Measurements from ENCODE around the gene NDUFS2.

Gene NDUFS2

DNA sequence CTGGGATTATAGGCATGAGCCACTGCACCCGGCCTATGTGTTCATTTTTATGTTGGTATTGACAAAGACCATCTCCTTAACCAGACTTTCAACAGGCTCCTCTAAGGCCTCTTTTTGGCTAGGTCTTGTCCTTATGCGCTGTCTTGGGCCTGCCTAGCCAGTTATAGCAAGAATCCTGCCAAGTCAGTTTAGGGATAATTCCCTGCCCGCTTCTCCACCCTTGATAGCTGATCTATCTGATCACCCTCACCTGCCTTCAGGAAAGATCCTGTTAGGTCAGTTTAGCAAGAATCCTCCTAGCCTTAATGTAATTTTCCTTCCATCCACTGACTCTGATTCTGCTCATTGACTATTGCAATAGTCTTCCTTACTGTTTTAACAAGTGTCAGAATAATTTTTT is 22.5 kb upstream of the NDUFS2 start:
- Histone ChIP-seq H3K9ac (ENCODE audit: low read length in 5 of 5) (no peak overlapping the region), H3K36me3 (ENCODE audit: control insufficient read depth in 5 of 5, insufficient read depth in 5 of 5, low read length in 5 of 5) (peaks cover under 1 to 14% (median 12%) of the 10 kb centered on the region in 5 donors), H3K27me3 (ENCODE audit: control insufficient read depth in 5 of 5, insufficient read depth in 4 of 5, low read length in 5 of 5) (no peaks in the 10 kb centered on the region), H3K4me1 (ENCODE audit: control insufficient read depth in 5 of 5, insufficient read depth in 5 of 5, low read length in 5 of 5) (peaks cover 5 to 37% (median 33%) of the 10 kb centered on the region in 5 donors), H3K27ac (ENCODE audit: low read depth, low read length) (no peak overlapping the region), H3K4me3 (ENCODE audit: low read depth in 1 of 5, low read length in 5 of 5) (no peak overlapping the region), H3K9me3 (ENCODE audit: control insufficient read depth in 5 of 5, low read length in 5 of 5) (no peaks in the 10 kb centered on the region)

- H3K36me3 ChIP-seq (ENCODE audit: control insufficient read depth in 5 of 5, insufficient read depth in 5 of 5, low read length in 5 of 5), result peaks cover 0 to 5% (median 4%) of the 10 kb centered on the region in 5 donors
- no peaks in the 10 kb centered on the region for H3K9me3 ChIP-seq (ENCODE audit: control insufficient read depth in 5 of 5, low read length in 5 of 5)
- no peak overlapping the region for H3K27ac ChIP-seq (ENCODE audit: low read depth, low read length)
- H3K4me3 ChIP-seq (ENCODE audit: low read depth in 1 of 5, low read length in 5 of 5), result no peak overlapping the region
- no peak overlapping the region for H3K9ac ChIP-seq (ENCODE audit: low read length in 5 of 5)
- peaks cover 5 to 44% (median 36%) of the 10 kb centered on the region in 5 donors for H3K4me1 ChIP-seq (ENCODE audit: control insufficient read depth in 5 of 5, insufficient read depth in 5 of 5, low read length in 5 of 5)
- H3K27me3 ChIP-seq (ENCODE audit: control insufficient read depth in 5 of 5, insufficient read depth in 4 of 5, low read length in 5 of 5), result no peaks in the 10 kb centered on the region
Observed at GRCh38 chr1:161180639-161181038, 21.5 kb upstream of the NDUFS2 start.

GRCh38 chr1:161182214-161182613 is 20.0 kb upstream of the NDUFS2 start:
- Histone ChIP-seq H3K27me3 (ENCODE audit: control insufficient read depth in 5 of 5, insufficient read depth in 4 of 5, low read length in 5 of 5) (no peaks in the 10 kb centered on the region), H3K27ac (ENCODE audit: low read depth, low read length) (no peak overlapping the region), H3K4me1 (ENCODE audit: control insufficient read depth in 5 of 5, insufficient read depth in 5 of 5, low read length in 5 of 5) (peaks cover 2 to 44% (median 35%) of the 10 kb centered on the region in 5 donors), H3K4me3 (ENCODE audit: low read depth in 1 of 5, low read length in 5 of 5) (no peak overlapping the region), H3K36me3 (ENCODE audit: control insufficient read depth in 5 of 5, insufficient read depth in 5 of 5, low read length in 5 of 5) (no peaks in the 10 kb centered on the region), H3K9ac (ENCODE audit: low read length in 5 of 5) (no peak overlapping the region), H3K9me3 (ENCODE audit: control insufficient read depth in 5 of 5, low read length in 5 of 5) (no peaks in the 10 kb centered on the region)

- peak overlapping the region in 1 of 5 donors; percentile 6 for H3K4me3 ChIP-seq (ENCODE audit: low read depth in 1 of 5, low read length in 5 of 5)
- no peak overlapping the region for H3K9ac ChIP-seq (ENCODE audit: low read length in 5 of 5)
- H3K27ac ChIP-seq (ENCODE audit: low read depth, low read length), result peak overlapping the region; percentile 78
- H3K36me3 ChIP-seq (ENCODE audit: control insufficient read depth in 5 of 5, insufficient read depth in 5 of 5, low read length in 5 of 5), result no peaks in the 10 kb centered on the region
- peaks cover 0 to 58% (median 42%) of the 10 kb centered on the region in 5 donors for H3K4me1 ChIP-seq (ENCODE audit: control insufficient read depth in 5 of 5, insufficient read depth in 5 of 5, low read length in 5 of 5)
- H3K27me3 ChIP-seq (ENCODE audit: control insufficient read depth in 5 of 5, insufficient read depth in 4 of 5, low read length in 5 of 5), result no peaks in the 10 kb centered on the region
- H3K9me3 ChIP-seq (ENCODE audit: control insufficient read depth in 5 of 5, low read length in 5 of 5), result no peaks in the 10 kb centered on the region
Observed at GRCh38 chr1:161185282-161185682, 16.9 kb upstream of the NDUFS2 start.

- Histone ChIP-seq H3K36me3 (ENCODE audit: control insufficient read depth in 5 of 5, insufficient read depth in 5 of 5, low read length in 5 of 5) (peaks cover 0 to 4% (median 3%) of the 10 kb centered on the region in 5 donors), H3K27ac (ENCODE audit: low read depth, low read length) (peak overlapping the region; percentile 78), H3K9ac (ENCODE audit: low read length in 5 of 5) (peak overlapping the region in 1 of 5 donors; percentile 13), H3K4me3 (ENCODE audit: low read depth in 1 of 5, low read length in 5 of 5) (peak overlapping the region in 1 of 5 donors; percentile 6), H3K4me1 (ENCODE audit: control insufficient read depth in 5 of 5, insufficient read depth in 5 of 5, low read length in 5 of 5) (peaks cover 0 to 58% (median 46%) of the 10 kb centered on the region in 5 donors), H3K27me3 (ENCODE audit: control insufficient read depth in 5 of 5, insufficient read depth in 4 of 5, low read length in 5 of 5) (no peaks in the 10 kb centered on the region), H3K9me3 (ENCODE audit: control insufficient read depth in 5 of 5, low read length in 5 of 5) (no peaks in the 10 kb centered on the region)
Observed at GRCh38 chr1:161185732-161186311, 16.3 kb upstream of the NDUFS2 start.

DNA sequence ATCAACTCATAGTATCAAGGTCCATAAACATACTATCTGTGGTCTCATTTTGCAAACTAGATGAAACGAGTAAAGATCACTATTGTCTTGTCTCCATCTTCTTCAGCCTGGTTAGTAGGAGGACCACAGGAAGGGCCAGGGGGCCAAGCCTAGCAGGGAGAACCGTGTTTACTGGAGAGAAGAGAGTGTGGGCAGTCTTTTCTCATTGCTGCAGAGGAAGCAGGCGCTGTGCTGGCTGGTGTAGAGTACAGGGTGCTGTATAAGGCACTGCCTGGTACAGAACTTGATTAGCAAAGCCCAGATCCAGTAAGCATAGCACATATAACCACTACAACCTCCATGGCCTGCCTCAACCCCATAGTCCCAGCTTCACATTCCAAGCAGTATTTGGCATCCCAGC is 14.9 kb upstream of the NDUFS2 start:
- Histone ChIP-seq H3K4me1 (ENCODE audit: control insufficient read depth in 5 of 5, insufficient read depth in 5 of 5, low read length in 5 of 5) (peaks cover 0 to 64% (median 48%) of the 10 kb centered on the region in 5 donors), H3K27ac (ENCODE audit: low read depth, low read length) (no peak overlapping the region), H3K36me3 (ENCODE audit: control insufficient read depth in 5 of 5, insufficient read depth in 5 of 5, low read length in 5 of 5) (peaks cover 0 to 19% (median 17%) of the 10 kb centered on the region in 5 donors), H3K4me3 (ENCODE audit: low read depth in 1 of 5, low read length in 5 of 5) (peak overlapping the region in 1 of 5 donors; percentile 13), H3K27me3 (ENCODE audit: control insufficient read depth in 5 of 5, insufficient read depth in 4 of 5, low read length in 5 of 5) (no peaks in the 10 kb centered on the region), H3K9me3 (ENCODE audit: control insufficient read depth in 5 of 5, low read length in 5 of 5) (no peaks in the 10 kb centered on the region), H3K9ac (ENCODE audit: low read length in 5 of 5) (no peak overlapping the region)

GRCh38 chr1:161188381-161188780 is 13.8 kb upstream of the NDUFS2 start:
- no peaks in the 10 kb centered on the region for H3K9me3 ChIP-seq (ENCODE audit: control insufficient read depth in 5 of 5, low read length in 5 of 5)
- peaks cover 7 to 75% (median 59%) of the 10 kb centered on the region in 5 donors for H3K4me1 ChIP-seq (ENCODE audit: control insufficient read depth in 5 of 5, insufficient read depth in 5 of 5, low read length in 5 of 5)
- no peak overlapping the region for H3K27ac ChIP-seq (ENCODE audit: low read depth, low read length)
- no peaks in the 10 kb centered on the region for H3K27me3 ChIP-seq (ENCODE audit: control insufficient read depth in 5 of 5, insufficient read depth in 4 of 5, low read length in 5 of 5)
- H3K9ac ChIP-seq (ENCODE audit: low read length in 5 of 5), result no peak overlapping the region
- H3K4me3 ChIP-seq (ENCODE audit: low read depth in 1 of 5, low read length in 5 of 5), result no peak overlapping the region
- H3K36me3 ChIP-seq (ENCODE audit: control insufficient read depth in 5 of 5, insufficient read depth in 5 of 5, low read length in 5 of 5), result peaks cover 0 to 30% (median 19%) of the 10 kb centered on the region in 5 donors

DNA sequence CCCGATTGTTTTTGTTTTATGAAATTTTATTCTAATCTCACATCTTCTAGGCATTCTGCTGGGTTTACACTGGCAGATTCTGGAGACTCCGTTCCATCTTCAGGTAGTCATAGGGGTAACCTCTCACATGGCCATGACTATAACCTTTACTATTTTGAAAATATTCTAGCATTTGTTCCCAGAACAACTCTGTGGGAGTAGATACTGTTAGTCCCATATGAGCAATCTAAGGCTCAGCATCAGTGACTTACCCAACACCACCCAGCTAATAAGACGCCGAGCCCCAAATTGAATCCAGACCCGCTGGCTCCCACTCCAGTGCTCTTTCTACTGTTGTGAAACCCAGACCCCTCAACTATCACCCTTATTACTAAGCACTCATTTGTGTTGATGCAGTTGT is 13.1 kb upstream of the NDUFS2 start:
- Histone ChIP-seq H3K36me3 (ENCODE audit: control insufficient read depth in 5 of 5, insufficient read depth in 5 of 5, low read length in 5 of 5) (peaks cover 0 to 36% (median 21%) of the 10 kb centered on the region in 5 donors), H3K27ac (ENCODE audit: low read depth, low read length) (no peak overlapping the region), H3K4me1 (ENCODE audit: control insufficient read depth in 5 of 5, insufficient read depth in 5 of 5, low read length in 5 of 5) (peaks cover 12 to 75% (median 62%) of the 10 kb centered on the region in 5 donors), H3K9ac (ENCODE audit: low read length in 5 of 5) (no peak overlapping the region), H3K27me3 (ENCODE audit: control insufficient read depth in 5 of 5, insufficient read depth in 4 of 5, low read length in 5 of 5) (no peaks in the 10 kb centered on the region), H3K4me3 (ENCODE audit: low read depth in 1 of 5, low read length in 5 of 5) (no peak overlapping the region), H3K9me3 (ENCODE audit: control insufficient read depth in 5 of 5, low read length in 5 of 5) (no peaks in the 10 kb centered on the region)

- peak overlapping the region in 2 of 5 donors; percentile 0 to 20 for H3K9ac ChIP-seq (ENCODE audit: low read length in 5 of 5)
- no peaks in the 10 kb centered on the region for H3K27me3 ChIP-seq (ENCODE audit: control insufficient read depth in 5 of 5, insufficient read depth in 4 of 5, low read length in 5 of 5)
- peaks cover 0 to 55% (median 37%) of the 10 kb centered on the region in 5 donors for H3K36me3 ChIP-seq (ENCODE audit: control insufficient read depth in 5 of 5, insufficient read depth in 5 of 5, low read length in 5 of 5)
- H3K27ac ChIP-seq (ENCODE audit: low read depth, low read length), result no peak overlapping the region
- H3K4me3 ChIP-seq (ENCODE audit: low read depth in 1 of 5, low read length in 5 of 5), result no peak overlapping the region
- no peaks in the 10 kb centered on the region for H3K9me3 ChIP-seq (ENCODE audit: control insufficient read depth in 5 of 5, low read length in 5 of 5)
- peaks cover 21 to 76% (median 69%) of the 10 kb centered on the region in 5 donors for H3K4me1 ChIP-seq (ENCODE audit: control insufficient read depth in 5 of 5, insufficient read depth in 5 of 5, low read length in 5 of 5)
Observed at GRCh38 chr1:161190962-161191521, 11.1 kb upstream of the NDUFS2 start.

- H3K4me3 ChIP-seq (ENCODE audit: low read depth in 1 of 5, low read length in 5 of 5), result no peak overlapping the region
- H3K36me3 ChIP-seq (ENCODE audit: control insufficient read depth in 5 of 5, insufficient read depth in 5 of 5, low read length in 5 of 5), result peaks cover 0 to 64% (median 39%) of the 10 kb centered on the region in 5 donors
- H3K27ac ChIP-seq (ENCODE audit: low read depth, low read length), result no peak overlapping the region
- no peaks in the 10 kb centered on the region for H3K27me3 ChIP-seq (ENCODE audit: control insufficient read depth in 5 of 5, insufficient read depth in 4 of 5, low read length in 5 of 5)
- H3K9me3 ChIP-seq (ENCODE audit: control insufficient read depth in 5 of 5, low read length in 5 of 5), result no peaks in the 10 kb centered on the region
- H3K4me1 ChIP-seq (ENCODE audit: control insufficient read depth in 5 of 5, insufficient read depth in 5 of 5, low read length in 5 of 5), result peaks cover 28 to 76% (median 69%) of the 10 kb centered on the region in 5 donors
- no peak overlapping the region for H3K9ac ChIP-seq (ENCODE audit: low read length in 5 of 5)
Observed at GRCh38 chr1:161191971-161192370, 10.2 kb upstream of the NDUFS2 start.

Data from subcutaneous abdominal adipose tissue (tissue), 5 donors.